Neural cell (in vitro differentiated cells): ENCODE data around the gene AGPAT2.

Experiments used
- CTCF ChIP-seq: fragments of 450-650 bp; IDR thresholded peaks from 2 replicates; pipeline ENCODE4 v1.5.1; 2014; ENCODE audit warnings: antibody characterized with exemption, mild to moderate bottlenecking, moderate library complexity; ENCODE audit not compliant: poor library complexity, severe bottlenecking
- EP300 ChIP-seq: fragments of 450-650 bp; conservative IDR thresholded peaks from 2 replicates; pipeline ENCODE4 v1.6.1; 2014; ENCODE audit warnings: antibody characterized with exemption, mild to moderate bottlenecking, moderate library complexity; ENCODE audit not compliant: poor library complexity, severe bottlenecking
- EZH2 ChIP-seq: fragments of 200-600, 300-800 bp; shearing (Covaris generic), sonication (generic); IDR thresholded peaks from 2 replicates; pipeline ENCODE4 v1.6.1; 2014; ENCODE audit warnings: antibody characterized with exemption, low read length, borderline replicate concordance, mild to moderate bottlenecking; ENCODE audit not compliant: insufficient read depth, poor library complexity, severe bottlenecking
- MXI1 ChIP-seq: fragments of 450-650 bp; conservative IDR thresholded peaks from 2 replicates; pipeline ENCODE4 v1.6.1; 2014; ENCODE audit warnings: antibody characterized with exemption, mild to moderate bottlenecking; ENCODE audit not compliant: poor library complexity, severe bottlenecking
- POLR2AphosphoS5 ChIP-seq: IDR thresholded peaks from 2 replicates; pipeline ENCODE4 v1.6.1; 2012
- RAD21 ChIP-seq: fragments of 450-650 bp; conservative IDR thresholded peaks from 2 replicates; pipeline ENCODE4 v1.6.1; 2014; ENCODE audit warnings: antibody characterized with exemption, mild to moderate bottlenecking, moderate library complexity
- REST ChIP-seq: IDR thresholded peaks from 2 replicates; pipeline ENCODE4 v1.6.1; 2012; ENCODE audit warnings: borderline replicate concordance
- SMC3 ChIP-seq: fragments of 450-650 bp; conservative IDR thresholded peaks from 2 replicates; pipeline ENCODE4 v1.6.1; 2014; ENCODE audit warnings: antibody characterized with exemption, mild to moderate bottlenecking, moderate library complexity; ENCODE audit not compliant: poor library complexity
- TAF1 ChIP-seq: IDR thresholded peaks from 2 replicates; pipeline ENCODE4 v1.6.1; 2012; ENCODE audit warnings: low read depth

DNA sequence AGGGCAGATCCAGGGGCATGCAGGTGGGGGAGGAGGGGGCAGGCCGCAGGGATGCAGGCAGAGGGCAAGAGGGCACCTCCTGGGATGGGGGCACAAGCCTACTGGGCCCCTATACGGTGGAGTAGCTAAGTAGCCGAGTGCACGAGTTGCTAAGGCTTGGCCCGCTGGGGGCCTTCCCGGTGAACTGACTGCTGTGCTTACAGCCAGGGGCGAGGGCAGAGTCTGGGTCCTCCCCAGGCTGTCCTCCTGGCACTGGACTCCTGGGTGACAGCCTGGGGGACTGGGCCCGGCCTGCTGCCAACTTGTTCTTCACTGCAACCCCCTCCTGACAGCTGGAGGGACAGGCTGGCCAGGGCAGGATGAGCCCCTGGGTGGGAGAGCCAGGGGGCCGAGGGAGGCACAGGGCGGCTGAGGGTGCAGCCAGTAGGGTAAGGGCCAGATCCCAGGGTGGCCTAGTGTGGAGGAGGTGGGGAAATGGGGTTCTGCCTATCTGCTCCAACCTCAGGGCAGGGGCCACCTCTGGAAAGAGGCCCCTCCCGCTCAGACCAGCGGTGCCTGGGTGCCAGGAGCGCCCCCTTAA, 26.2 kb downstream of the AGPAT2 start:
- no peak for TF ChIP-seq CTCF
- TF ChIP-seq EZH2 = no peak
- no peak for TF ChIP-seq REST
- no peak for TF ChIP-seq SMC3
- TF ChIP-seq EP300 = no peak
- no peak for TF ChIP-seq POLR2AphosphoS5
- no peak for TF ChIP-seq TAF1
- TF ChIP-seq RAD21 = no peak
- no peak for TF ChIP-seq MXI1
